Parathyroid adenoma (tissue), 2 donors: ENCODE results near the gene ARMC2.

Experiments used
- H2AFZ ChIP-seq: fragments of 300-600 bp; sonication (generic); one replicate; pipeline ENCODE4 v1.7.0; 2017; ENCODE audit warnings: antibody characterized with exemption, mild to moderate bottlenecking
- H3K27ac ChIP-seq: fragments of 300-600 bp; sonication (generic); one replicate; pipeline ENCODE4 v1.7.0; 2017
- H3K27me3 ChIP-seq: fragments of 300-600 bp; sonication (generic); one replicate; pipeline ENCODE4 v1.7.0; 2017; ENCODE audit warnings: low read length; ENCODE audit not compliant: control insufficient read depth, insufficient read depth
- H3K36me3 ChIP-seq: fragments of 300-600 bp; sonication (generic); one replicate; pipeline ENCODE4 v1.7.0; 2017; ENCODE audit warnings: low read length; ENCODE audit not compliant: control insufficient read depth, insufficient read depth
- H3K4me1 ChIP-seq: fragments of 300-600 bp; sonication (generic); one replicate; pipeline ENCODE4 v1.7.0; 2017; ENCODE audit warnings: control low read depth
- H3K4me2 ChIP-seq: fragments of 300-600 bp; sonication (generic); one replicate; pipeline ENCODE4 v1.7.0; 2017; ENCODE audit warnings: low read length
- H3K4me3 ChIP-seq: fragments of 300-600 bp; sonication (generic); one replicate; pipeline ENCODE4 v1.7.0; 2017; ENCODE audit warnings: low read depth, low read length
- H3K79me2 ChIP-seq: fragments of 300-600 bp; sonication (generic); one replicate; pipeline ENCODE4 v1.7.0; 2017; ENCODE audit warnings: control low read depth
- H3K9ac ChIP-seq: fragments of 300-600 bp; sonication (generic); one replicate; pipeline ENCODE4 v1.7.0; 2017; ENCODE audit warnings: mild to moderate bottlenecking
- H3K9me3 ChIP-seq: fragments of 300-600 bp; sonication (generic); one replicate; pipeline ENCODE4 v1.7.0; 2017; ENCODE audit warnings: low read length; ENCODE audit not compliant: control insufficient read depth
- CTCF ChIP-seq: fragments of 300-600 bp; sonication (generic); IDR thresholded peaks from one replicate; pipeline ENCODE4 v1.7.0; 2017; ENCODE audit warnings: antibody characterized with exemption, mild to moderate bottlenecking
- donor health status: primary hyperparathyroidism.

The ARMC2 gene

GRCh38 chr6:108985301-108985700 is 137.1 kb downstream of the ARMC2 start:
- Histone ChIP-seq H3K4me2 (no peak overlapping the region), H3K9me3 (no peaks in the 10 kb centered on the region), H3K9ac (no peak overlapping the region), H3K27ac (no peak overlapping the region), H2AFZ (no peak overlapping the region), H3K36me3 (no peaks in the 10 kb centered on the region), H3K4me3 (no peak overlapping the region), H3K4me1 (no peaks in the 10 kb centered on the region), H3K27me3 (no peaks in the 10 kb centered on the region), H3K79me2 (no peaks in the 10 kb centered on the region)
- TF ChIP-seq CTCF = no peak

GRCh38 chr6:108987156-108987555 is 138.9 kb downstream of the ARMC2 start:
- TF ChIP-seq CTCF = no peak
- Histone ChIP-seq H3K79me2 (no peaks in the 10 kb centered on the region), H3K27ac (no peak overlapping the region), H3K4me1 (no peaks in the 10 kb centered on the region), H3K4me3 (no peak overlapping the region), H3K36me3 (no peaks in the 10 kb centered on the region), H2AFZ (no peak overlapping the region), H3K27me3 (no peaks in the 10 kb centered on the region), H3K9me3 (no peaks in the 10 kb centered on the region), H3K9ac (no peak overlapping the region), H3K4me2 (no peak overlapping the region)

GRCh38 chr6:108988296-108988695 is 140.1 kb downstream of the ARMC2 start:
- Histone ChIP-seq H3K27ac (no peak overlapping the region), H3K9me3 (no peaks in the 10 kb centered on the region), H3K79me2 (no peaks in the 10 kb centered on the region), H3K4me1 (no peaks in the 10 kb centered on the region), H3K4me2 (no peak overlapping the region), H3K9ac (no peak overlapping the region), H3K36me3 (no peaks in the 10 kb centered on the region), H2AFZ (no peak overlapping the region), H3K27me3 (no peaks in the 10 kb centered on the region), H3K4me3 (no peak overlapping the region)
- TF ChIP-seq CTCF = no peak

- no peaks in the 10 kb centered on the region for H3K79me2 ChIP-seq
- no peaks in the 10 kb centered on the region for H3K4me1 ChIP-seq
- H3K27ac ChIP-seq = no peak overlapping the region
- H3K4me3 ChIP-seq = no peak overlapping the region
- no peaks in the 10 kb centered on the region for H3K27me3 ChIP-seq
- H3K36me3 ChIP-seq = no peaks in the 10 kb centered on the region
- H3K9me3 ChIP-seq = no peaks in the 10 kb centered on the region
- H3K4me2 ChIP-seq = no peak overlapping the region
- no peak for TF ChIP-seq CTCF
- H3K9ac ChIP-seq = no peak overlapping the region
- no peak overlapping the region for H2AFZ ChIP-seq
These were observed 140.5 kb downstream of the ARMC2 start for GRCh38 chr6:108988765-108989164.

GRCh38 chr6:108989700-108990099 is 141.5 kb downstream of the ARMC2 start:
- H3K9me3 ChIP-seq = no peaks in the 10 kb centered on the region
- H3K79me2 ChIP-seq = no peaks in the 10 kb centered on the region
- H3K9ac ChIP-seq = no peak overlapping the region
- no peak for TF ChIP-seq CTCF
- H3K4me3 ChIP-seq = no peak overlapping the region
- no peak overlapping the region for H2AFZ ChIP-seq
- no peak overlapping the region for H3K4me2 ChIP-seq
- no peak overlapping the region for H3K27ac ChIP-seq
- H3K4me1 ChIP-seq = no peaks in the 10 kb centered on the region
- H3K27me3 ChIP-seq = no peaks in the 10 kb centered on the region
- no peaks in the 10 kb centered on the region for H3K36me3 ChIP-seq
